NOMO-1 (cell line): ENCODE results near the gene SEMA3C.
A peak's percentile ranks its signal among the peaks of the same experiment; 100 is the strongest.

Experiments
- DNase-seq, 2 experiments: peaks; one replicate each; lab custom pipeline; 2025; ENCODE audit not compliant: unreplicated experiment in 2 of 2; lab: John Stamatoyannopoulos, UW

The SEMA3C gene

GRCh38 chr7:80785276-80785675, 133.6 kb downstream of the SEMA3C start:
- DNase-seq, result no peak

DNA sequence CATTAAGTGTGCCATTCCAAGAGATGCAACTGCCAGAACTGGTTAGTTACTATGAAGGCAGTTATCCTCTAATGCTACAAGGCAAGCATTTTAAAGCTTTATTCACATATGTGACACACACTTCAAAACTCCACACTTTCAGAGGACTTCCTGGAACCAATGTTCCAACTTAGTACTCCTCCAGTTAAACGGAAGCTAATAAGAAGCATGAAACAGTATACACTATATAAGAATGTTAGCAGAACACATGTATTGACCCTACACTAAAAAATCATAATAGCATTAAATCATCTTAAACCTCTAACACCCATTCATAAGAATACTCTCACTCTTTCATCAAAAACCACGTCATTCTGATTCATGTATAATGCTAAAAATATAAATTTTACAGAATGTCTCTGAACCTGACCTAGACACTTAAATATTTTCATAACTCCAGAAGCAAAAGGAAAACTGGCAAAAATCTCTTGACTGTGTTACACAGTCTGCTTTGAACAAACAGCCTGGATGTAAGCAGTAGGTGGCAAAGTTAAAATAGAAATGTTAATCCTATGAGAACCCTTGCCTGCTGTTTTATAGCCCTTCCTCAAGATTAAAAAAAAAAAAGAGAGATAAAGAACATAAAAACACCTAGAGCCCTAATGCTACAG, 135.0 kb downstream of the SEMA3C start:
- DNase-seq, result no peak

GRCh38 chr7:80783186-80783677, 135.6 kb downstream of the SEMA3C start:
- no peak for DNase-seq

- DNase-seq, result no peak
These were observed 137.3 kb downstream of the SEMA3C start for GRCh38 chr7:80781561-80781979.

DNA sequence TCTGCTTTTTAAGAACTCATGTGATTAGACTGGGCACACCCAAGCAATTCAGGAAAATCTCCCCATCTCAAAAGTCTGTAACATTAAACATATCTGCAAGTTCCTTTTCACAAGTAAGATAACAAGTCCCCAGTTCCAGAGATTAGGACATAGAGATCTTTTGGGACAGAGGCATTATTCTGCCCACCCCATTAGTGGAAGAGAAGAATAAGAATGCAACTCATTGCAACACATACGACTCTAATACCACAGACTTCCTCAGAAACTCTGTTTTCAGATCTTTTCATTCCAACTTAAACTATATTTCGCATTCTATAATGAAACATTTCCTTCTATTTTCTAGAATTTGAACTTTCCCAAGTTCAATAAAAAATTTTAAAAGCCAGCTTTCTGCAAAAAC, 137.7 kb downstream of the SEMA3C start:
- DNase-seq, result peak; percentile 18 to 67

DNA sequence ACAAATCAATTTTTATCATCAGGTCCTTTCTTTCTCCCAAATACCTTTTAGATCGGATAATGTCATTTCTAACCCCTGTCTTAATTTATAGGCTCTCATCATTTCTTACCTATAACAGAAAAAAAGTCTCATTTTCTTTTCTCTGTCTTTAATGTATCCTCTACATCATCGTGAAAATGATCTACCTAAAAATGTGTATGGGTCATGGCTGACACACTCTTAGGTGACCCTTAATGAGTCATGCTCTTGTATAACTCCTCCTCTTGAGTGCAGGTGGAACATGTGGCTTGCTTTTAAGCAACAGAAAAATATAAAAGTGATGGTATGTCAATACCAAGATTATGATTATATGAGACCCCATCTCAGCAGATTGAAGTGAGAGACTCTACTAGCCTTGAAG, 139.4 kb downstream of the SEMA3C start:
- no peak for DNase-seq

GRCh38 chr7:80775897-80776296, 143.0 kb downstream of the SEMA3C start:
- peak; percentile 50 to 92 for DNase-seq

- DNase-seq, result peak; percentile 83 to 92
These were observed 143.4 kb downstream of the SEMA3C start for GRCh38 chr7:80775482-80775881.

- no peak for DNase-seq
These were observed 144.0 kb downstream of the SEMA3C start for GRCh38 chr7:80774843-80775242.

GRCh38 chr7:80773787-80774508, 144.9 kb downstream of the SEMA3C start:
- no peak for DNase-seq

DNA sequence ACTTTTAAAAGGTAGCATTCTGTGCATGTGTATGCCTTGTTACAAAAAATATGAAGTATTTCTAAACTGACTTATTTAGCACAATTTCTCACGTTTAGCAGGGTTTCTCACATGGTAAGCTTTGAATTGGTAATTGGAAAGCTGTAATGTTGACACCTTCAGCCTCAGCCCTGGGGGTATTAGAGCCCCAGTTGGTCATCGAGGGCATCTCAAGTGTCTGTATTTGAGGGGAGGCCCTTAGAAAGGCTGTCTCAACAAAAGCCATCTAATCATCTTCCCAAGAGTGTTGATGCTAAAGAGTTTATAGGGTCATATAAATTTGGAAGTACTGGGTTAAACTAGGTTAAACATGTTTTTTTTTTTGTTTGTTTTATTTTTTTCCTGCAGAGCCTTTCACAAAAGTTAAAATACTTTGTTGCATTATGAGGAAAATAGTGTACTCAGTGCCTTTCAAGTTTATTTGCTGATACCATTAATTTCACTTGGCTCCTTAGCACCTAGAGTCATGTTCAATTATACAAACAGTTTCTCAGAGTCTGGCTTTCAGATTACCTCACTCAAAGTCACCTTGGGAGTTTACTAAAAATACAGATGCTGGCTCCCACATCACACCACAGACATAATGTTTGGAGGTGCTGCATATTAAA, 146.4 kb downstream of the SEMA3C start:
- no peak for DNase-seq

GRCh38 chr7:80771523-80771922, 147.3 kb downstream of the SEMA3C start:
- DNase-seq, result peak in 1 of 2 experiments; percentile 72

DNA sequence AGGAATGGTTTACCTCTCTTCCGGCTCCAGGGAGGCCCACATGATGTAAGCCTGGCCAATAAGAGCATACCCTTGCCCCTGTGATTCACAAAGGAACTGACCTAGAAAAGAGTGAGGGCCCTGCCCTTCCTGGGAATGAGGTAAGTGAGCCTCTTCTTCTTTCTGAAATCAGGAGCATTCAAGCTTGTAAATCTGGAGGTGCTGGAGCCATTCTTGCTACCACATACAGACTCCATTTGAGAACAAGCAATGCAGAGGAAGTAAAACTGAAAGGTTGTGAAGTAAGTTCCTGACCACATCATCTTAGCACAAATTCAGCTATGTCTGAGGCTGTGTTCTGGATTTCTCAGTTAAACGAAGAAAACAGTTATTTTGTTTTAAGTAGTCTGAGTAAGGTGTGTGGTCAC, 148.2 kb downstream of the SEMA3C start:
- DNase-seq, result peak; percentile 95 to 100

DNA sequence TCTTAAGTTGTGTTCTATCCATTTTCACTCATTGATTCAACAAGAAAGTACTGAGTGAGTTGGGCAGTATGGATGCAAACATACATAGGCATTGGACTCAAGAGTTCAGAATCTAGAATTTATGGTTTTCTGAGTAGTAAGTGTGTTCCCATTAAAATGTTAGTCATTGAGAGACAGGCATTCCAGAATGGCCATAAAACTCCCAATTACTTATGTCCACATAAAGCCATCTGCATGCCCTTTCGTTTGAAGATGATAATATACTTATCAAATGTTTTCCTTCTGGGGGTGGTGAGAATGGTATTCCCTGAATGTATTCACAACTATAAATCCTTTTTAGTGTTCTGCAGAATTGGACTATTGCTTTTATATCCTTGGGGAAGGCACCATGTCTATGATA, 148.8 kb downstream of the SEMA3C start:
- no peak for DNase-seq

DNA sequence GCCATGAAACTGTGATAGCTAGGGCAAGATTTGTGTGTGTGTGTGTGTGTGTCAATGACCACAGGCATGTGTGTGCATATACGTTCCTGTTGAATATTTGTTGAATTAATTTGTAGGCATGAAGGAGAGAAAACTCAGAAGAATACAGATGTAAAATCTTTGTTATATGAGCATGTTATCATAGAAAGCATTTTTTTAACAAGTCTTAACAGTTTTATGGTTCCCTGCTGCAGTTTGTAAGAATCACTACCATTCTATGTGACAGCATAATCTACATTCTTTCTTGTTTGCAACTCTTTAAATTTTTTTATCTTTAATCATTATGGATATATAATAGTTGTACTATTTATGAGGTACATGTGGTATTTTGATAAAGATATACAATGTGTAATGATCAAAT, 150.1 kb downstream of the SEMA3C start:
- DNase-seq, result no peak

- no peak for DNase-seq
These were observed 151.2 kb downstream of the SEMA3C start for GRCh38 chr7:80767654-80768053.

DNA sequence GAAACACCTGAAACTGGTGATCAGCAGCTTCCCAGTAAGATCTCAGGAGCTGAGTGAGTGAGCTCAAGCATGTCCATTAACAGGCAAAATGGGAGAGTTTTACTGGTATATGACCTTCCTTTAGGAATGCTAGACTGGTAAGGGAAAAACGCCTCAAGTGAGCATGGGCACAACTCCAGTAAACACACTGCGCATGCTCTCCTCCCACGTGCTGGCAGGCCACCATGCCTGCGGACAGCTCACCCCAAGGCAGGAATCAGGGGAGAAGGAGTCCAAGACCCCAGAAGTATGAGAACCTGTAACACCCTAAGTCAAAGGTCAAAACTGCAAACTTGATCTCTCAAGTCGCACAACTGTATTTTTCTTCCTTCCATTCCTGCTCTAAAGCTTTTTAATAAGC, 152.1 kb downstream of the SEMA3C start:
- DNase-seq, result no peak

- no peak for DNase-seq
These were observed 154.7 kb downstream of the SEMA3C start for GRCh38 chr7:80764132-80764531.

DNA sequence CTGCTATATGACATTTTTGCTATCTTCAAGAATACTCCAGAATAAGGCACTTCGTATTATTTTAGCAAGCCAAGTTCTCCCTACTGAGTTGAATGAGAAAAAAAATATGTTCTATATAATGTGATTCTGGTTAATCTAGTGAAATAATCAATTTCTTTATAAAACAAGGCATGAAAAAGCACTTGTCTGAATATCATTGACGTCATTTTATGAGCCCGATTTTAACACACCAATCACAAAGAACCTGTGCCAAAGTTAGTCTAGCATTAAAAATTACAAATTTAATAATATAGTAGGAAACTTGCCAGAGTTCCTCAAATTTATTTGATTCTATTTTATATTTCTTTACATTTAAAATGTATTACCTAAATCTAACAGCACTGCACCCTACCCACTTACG, 155.1 kb downstream of the SEMA3C start:
- DNase-seq, result no peak

GRCh38 chr7:80763289-80763688, 155.6 kb downstream of the SEMA3C start:
- DNase-seq, result no peak

GRCh38 chr7:80760292-80760691, 158.6 kb downstream of the SEMA3C start:
- no peak for DNase-seq
